Measurements from ENCODE around the gene SAMMSON. TPM values are rescaled to one million over a fixed set of nuclear protein-coding genes. Genes with fewer than 3 reads are reported as not detected.

SAMMSON gene
- total RNA-seq, 2 donors from 2014 or later: 0.42 TPM; not detected in 1

DNA sequence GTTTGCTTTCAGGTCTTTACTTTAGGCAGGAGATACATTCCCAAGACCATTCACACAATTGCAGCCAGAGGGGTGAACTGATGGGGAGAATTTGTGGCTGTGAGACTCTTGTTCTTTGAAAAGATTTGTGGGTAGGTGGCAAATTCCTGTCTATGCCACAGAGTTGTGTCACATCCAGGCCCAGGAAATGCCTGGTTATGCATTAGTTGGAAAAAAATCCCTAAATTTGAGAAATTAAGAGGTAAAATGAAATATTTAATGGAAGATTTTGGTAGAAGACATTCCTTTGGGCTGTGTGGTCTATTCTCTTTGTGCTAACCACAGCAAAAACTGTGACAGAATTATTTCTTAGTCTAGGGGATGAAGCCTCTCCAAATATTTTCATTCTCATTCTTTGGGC lies 28.8 kb downstream of the SAMMSON start:
- H3K27me3 Mint-ChIP-seq (ENCODE audit: insufficient read depth): no peaks in the 10 kb centered on the region
- no peaks in the 10 kb centered on the region for H3K4me1 Mint-ChIP-seq
- Histone ChIP-seq H3K4me3 (ENCODE audit: low read length) (no peak overlapping the region), H3K9ac (ENCODE audit: extremely low read depth, low read length, poor library complexity, severe bottlenecking) (no peak overlapping the region), H3K4me1 (ENCODE audit: control insufficient read depth, insufficient read depth, low read length) (no peaks in the 10 kb centered on the region), H3K9me3 (ENCODE audit: control insufficient read depth, low read length) (no peaks in the 10 kb centered on the region), H3K27me3 (ENCODE audit: control insufficient read depth, insufficient read depth, low read length, poor library complexity, severe bottlenecking) (no peaks in the 10 kb centered on the region), H3K27ac (ENCODE audit: low read depth, low read length) (no peak overlapping the region), H3K36me3 (ENCODE audit: control insufficient read depth, insufficient read depth, low read length) (no peaks in the 10 kb centered on the region)
- H3K9me3 Mint-ChIP-seq: no peaks in the 10 kb centered on the region
- H3K4me3 Mint-ChIP-seq: no peak overlapping the region
- no peaks in the 10 kb centered on the region for H3K36me3 Mint-ChIP-seq (ENCODE audit: low read depth)
- no peak overlapping the region for H3K27ac Mint-ChIP-seq
- TF ChIP-seq, protein P1, sequence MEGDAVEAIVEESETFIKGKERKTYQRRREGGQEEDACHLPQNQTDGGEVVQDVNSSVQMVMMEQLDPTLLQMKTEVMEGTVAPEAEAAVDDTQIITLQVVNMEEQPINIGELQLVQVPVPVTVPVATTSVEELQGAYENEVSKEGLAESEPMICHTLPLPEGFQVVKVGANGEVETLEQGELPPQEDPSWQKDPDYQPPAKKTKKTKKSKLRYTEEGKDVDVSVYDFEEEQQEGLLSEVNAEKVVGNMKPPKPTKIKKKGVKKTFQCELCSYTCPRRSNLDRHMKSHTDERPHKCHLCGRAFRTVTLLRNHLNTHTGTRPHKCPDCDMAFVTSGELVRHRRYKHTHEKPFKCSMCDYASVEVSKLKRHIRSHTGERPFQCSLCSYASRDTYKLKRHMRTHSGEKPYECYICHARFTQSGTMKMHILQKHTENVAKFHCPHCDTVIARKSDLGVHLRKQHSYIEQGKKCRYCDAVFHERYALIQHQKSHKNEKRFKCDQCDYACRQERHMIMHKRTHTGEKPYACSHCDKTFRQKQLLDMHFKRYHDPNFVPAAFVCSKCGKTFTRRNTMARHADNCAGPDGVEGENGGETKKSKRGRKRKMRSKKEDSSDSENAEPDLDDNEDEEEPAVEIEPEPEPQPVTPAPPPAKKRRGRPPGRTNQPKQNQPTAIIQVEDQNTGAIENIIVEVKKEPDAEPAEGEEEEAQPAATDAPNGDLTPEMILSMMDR (conservative IDR thresholded peaks at IDR 0.05): no peak
- DNase-seq: no peak

DNA sequence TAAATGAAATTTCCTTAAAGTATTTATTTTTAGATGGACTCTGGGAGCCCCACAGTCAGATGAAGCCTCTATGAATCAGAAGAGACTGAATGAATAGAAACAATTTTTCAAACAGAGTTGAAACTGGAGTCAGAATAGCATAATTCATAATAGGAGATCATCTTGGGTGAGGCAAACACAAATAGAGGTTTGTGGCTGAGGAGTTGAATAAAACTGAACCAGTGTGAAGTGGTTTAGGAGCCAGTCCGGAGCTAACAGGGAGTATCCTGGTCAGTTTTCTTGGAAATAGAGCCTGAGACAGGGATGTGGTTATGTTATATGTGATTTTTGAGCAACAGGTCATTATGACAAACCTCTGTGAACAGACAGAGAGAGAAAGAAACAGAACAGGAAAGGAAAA lies 39.2 kb downstream of the SAMMSON start:
- Mint-ChIP-seq H3K9me3 (peaks cover 1% of the 10 kb centered on the region), H3K27me3 (ENCODE audit: insufficient read depth) (no peaks in the 10 kb centered on the region), H3K4me1 (no peaks in the 10 kb centered on the region), H3K27ac (no peak overlapping the region), H3K4me3 (no peak overlapping the region), H3K36me3 (ENCODE audit: low read depth) (no peaks in the 10 kb centered on the region)
- Histone ChIP-seq H3K9ac (ENCODE audit: extremely low read depth, low read length, poor library complexity, severe bottlenecking) (no peak overlapping the region), H3K9me3 (ENCODE audit: control insufficient read depth, low read length) (peaks cover 12% of the 10 kb centered on the region), H3K27me3 (ENCODE audit: control insufficient read depth, insufficient read depth, low read length, poor library complexity, severe bottlenecking) (no peaks in the 10 kb centered on the region), H3K4me3 (ENCODE audit: low read length) (no peak overlapping the region), H3K36me3 (ENCODE audit: control insufficient read depth, insufficient read depth, low read length) (no peaks in the 10 kb centered on the region), H3K4me1 (ENCODE audit: control insufficient read depth, insufficient read depth, low read length) (no peaks in the 10 kb centered on the region), H3K27ac (ENCODE audit: low read depth, low read length) (no peak overlapping the region)
- WGBS, 2 experiments (ENCODE audit: insufficient coverage in 1 of 2, insufficient read length in 1 of 2): 82% methylated on average over 1 of the region's 1 CpG
- TF ChIP-seq, protein P1 (conservative IDR thresholded peaks at IDR 0.05): no peak
- DNase-seq: no peak

DNA sequence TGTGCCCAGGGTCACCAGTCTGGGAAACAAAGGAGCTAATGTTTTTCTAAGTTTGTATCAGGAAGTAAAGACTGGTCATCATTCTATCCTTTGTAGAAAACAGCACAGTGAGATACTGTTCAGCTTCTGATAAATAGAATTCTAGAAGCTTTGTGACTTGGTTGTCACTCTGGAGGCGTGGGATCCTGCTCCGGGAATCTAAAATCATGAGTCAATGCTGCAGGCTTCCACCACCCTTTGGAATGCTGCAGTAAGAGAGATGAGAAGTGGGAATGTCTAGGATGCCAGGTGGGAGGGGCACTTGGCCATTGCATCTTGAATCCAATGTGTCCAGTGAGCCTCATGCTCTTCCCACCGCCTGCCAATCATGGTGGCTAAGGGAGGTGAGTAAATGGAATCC lies 40.9 kb downstream of the SAMMSON start:
- no peak overlapping the region for H3K4me3 Mint-ChIP-seq
- TF ChIP-seq, protein P1 (conservative IDR thresholded peaks at IDR 0.05): no peak

More for the DNA sequence above, 40.9 kb downstream of the SAMMSON start:
- peaks cover 12% of the 10 kb centered on the region for H3K9me3 ChIP-seq (ENCODE audit: control insufficient read depth, low read length)
- H3K36me3 ChIP-seq (ENCODE audit: control insufficient read depth, insufficient read depth, low read length): no peaks in the 10 kb centered on the region
- Mint-ChIP-seq H3K4me1 (no peaks in the 10 kb centered on the region), H3K27ac (no peak overlapping the region), H3K36me3 (ENCODE audit: low read depth) (no peaks in the 10 kb centered on the region), H3K27me3 (ENCODE audit: insufficient read depth) (no peaks in the 10 kb centered on the region), H3K9me3 (peaks cover 1% of the 10 kb centered on the region)
- H3K9ac ChIP-seq (ENCODE audit: extremely low read depth, low read length, poor library complexity, severe bottlenecking): no peak overlapping the region
- H3K4me1 ChIP-seq (ENCODE audit: control insufficient read depth, insufficient read depth, low read length): no peaks in the 10 kb centered on the region
- no peak overlapping the region for H3K4me3 ChIP-seq (ENCODE audit: low read length)
- DNase-seq: peak; percentile 42
- H3K27ac ChIP-seq (ENCODE audit: low read depth, low read length): no peak overlapping the region
- WGBS, 2 experiments (ENCODE audit: insufficient coverage in 1 of 2, insufficient read length in 1 of 2): 73 to 87% methylated on average over 2 to 3 of the region's 3 CpGs
- no peaks in the 10 kb centered on the region for H3K27me3 ChIP-seq (ENCODE audit: control insufficient read depth, insufficient read depth, low read length, poor library complexity, severe bottlenecking)
